RWPE2 (cell line): Measurements from ENCODE around the gene TMEM208.

Source experiments
- ATAC-seq: fragments of 200-7000 bp; cut with Tn5 transposase; 3 replicates; pipeline ENCODE4 v1.9.1; 2021; ENCODE audit warnings: low read depth
- DNase-seq: peaks from one replicate; pipeline ENCODE4 v3.0.0-alpha.2; 2020; ENCODE audit warnings: low spot score
- H3K27ac ChIP-seq: fragments of 450-650 bp; 2 replicates; pipeline ENCODE4 v1.5.1; 2017; ENCODE audit warnings: mild to moderate bottlenecking; ENCODE audit not compliant: poor library complexity, severe bottlenecking
- H3K27me3 ChIP-seq: fragments of 250-450 bp; sonication (Bioruptor Pico); 2 replicates; pipeline ENCODE4 v1.5.1; 2021; ENCODE audit warnings: mild to moderate bottlenecking, moderate library complexity; ENCODE audit not compliant: insufficient read depth, poor library complexity, severe bottlenecking
- H3K36me3 ChIP-seq: fragments of 250-450 bp; sonication (Bioruptor Pico); 2 replicates; pipeline ENCODE4 v1.5.1; 2020; ENCODE audit warnings: low read depth, mild to moderate bottlenecking, moderate library complexity
- H3K4me1 ChIP-seq: fragments of 250-450 bp; sonication (Bioruptor Pico); 2 replicates; pipeline ENCODE4 v1.5.1; 2021; ENCODE audit warnings: mild to moderate bottlenecking, moderate library complexity; ENCODE audit not compliant: insufficient read depth, poor library complexity, severe bottlenecking
- H3K4me3 ChIP-seq: fragments of 250-450 bp; sonication (Bioruptor Pico); 2 replicates; pipeline ENCODE4 v1.5.1; 2021; ENCODE audit warnings: mild to moderate bottlenecking, moderate library complexity; ENCODE audit not compliant: severe bottlenecking
- H3K9me3 ChIP-seq: fragments of 250-450 bp; sonication (Bioruptor Pico); 2 replicates; pipeline ENCODE4 v1.5.1; 2021; ENCODE audit warnings: mild to moderate bottlenecking, moderate library complexity; ENCODE audit not compliant: severe bottlenecking
- TF ChIP-seq, protein P1 (sequence below): fragments of 450-650 bp; IDR thresholded peaks from one replicate; pipeline ENCODE4 v1.5.1; 2017; ENCODE audit warnings: mild to moderate bottlenecking, moderate library complexity; ENCODE audit not compliant: poor library complexity, severe bottlenecking

TMEM208 gene

DNA sequence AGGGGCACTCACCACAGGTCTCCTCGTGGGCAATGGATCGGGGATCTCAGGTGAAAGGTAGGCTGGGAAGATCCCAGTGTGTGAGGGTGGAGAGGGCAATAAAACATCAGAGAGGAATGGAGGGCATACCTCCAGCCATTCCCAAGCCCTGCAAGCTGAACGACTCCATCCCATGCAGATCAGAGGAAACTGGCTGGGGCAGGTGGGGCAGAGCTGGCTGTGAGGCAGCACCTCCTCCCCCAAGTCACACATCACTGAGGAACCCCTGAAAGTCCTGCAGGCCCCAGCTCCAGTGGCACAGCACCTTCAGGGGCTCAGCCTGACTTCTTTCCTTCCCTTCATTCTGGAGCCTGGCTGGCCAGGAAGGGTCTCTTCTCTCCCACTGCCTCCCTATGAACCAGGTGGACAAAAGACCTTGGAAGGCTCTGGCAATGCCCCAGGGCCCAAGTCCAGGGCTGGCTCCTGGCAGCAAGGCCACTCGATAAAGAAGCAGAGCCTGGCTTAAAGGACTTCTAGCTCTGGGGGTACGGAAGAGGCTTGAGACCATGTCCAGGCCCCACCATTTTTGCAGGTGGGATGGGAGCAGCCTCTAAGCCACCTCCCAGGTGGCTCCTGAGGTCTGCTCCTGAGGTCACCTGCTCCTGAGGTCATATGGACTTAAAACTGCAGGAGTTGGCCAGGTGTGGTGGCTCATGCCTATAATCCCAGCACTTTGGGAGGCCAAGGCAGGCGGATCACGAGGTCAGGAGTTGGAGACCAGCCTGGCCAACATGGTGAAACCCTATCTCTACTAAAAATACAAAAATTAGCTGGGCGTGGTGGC lies 13.5 kb upstream of the TMEM208 start:
- Histone ChIP-seq H3K36me3 (no peaks in the 10 kb centered on the region), H3K27me3 (no peaks in the 10 kb centered on the region), H3K4me3 (no peak overlapping the region), H3K27ac (peak overlapping the region; percentile 95), H3K4me1 (peaks cover 30% of the 10 kb centered on the region), H3K9me3 (no peaks in the 10 kb centered on the region)
- TF ChIP-seq, protein P1, sequence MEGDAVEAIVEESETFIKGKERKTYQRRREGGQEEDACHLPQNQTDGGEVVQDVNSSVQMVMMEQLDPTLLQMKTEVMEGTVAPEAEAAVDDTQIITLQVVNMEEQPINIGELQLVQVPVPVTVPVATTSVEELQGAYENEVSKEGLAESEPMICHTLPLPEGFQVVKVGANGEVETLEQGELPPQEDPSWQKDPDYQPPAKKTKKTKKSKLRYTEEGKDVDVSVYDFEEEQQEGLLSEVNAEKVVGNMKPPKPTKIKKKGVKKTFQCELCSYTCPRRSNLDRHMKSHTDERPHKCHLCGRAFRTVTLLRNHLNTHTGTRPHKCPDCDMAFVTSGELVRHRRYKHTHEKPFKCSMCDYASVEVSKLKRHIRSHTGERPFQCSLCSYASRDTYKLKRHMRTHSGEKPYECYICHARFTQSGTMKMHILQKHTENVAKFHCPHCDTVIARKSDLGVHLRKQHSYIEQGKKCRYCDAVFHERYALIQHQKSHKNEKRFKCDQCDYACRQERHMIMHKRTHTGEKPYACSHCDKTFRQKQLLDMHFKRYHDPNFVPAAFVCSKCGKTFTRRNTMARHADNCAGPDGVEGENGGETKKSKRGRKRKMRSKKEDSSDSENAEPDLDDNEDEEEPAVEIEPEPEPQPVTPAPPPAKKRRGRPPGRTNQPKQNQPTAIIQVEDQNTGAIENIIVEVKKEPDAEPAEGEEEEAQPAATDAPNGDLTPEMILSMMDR: no peak
- peak; percentile 4 for ATAC-seq
- DNase-seq: no peak

DNA sequence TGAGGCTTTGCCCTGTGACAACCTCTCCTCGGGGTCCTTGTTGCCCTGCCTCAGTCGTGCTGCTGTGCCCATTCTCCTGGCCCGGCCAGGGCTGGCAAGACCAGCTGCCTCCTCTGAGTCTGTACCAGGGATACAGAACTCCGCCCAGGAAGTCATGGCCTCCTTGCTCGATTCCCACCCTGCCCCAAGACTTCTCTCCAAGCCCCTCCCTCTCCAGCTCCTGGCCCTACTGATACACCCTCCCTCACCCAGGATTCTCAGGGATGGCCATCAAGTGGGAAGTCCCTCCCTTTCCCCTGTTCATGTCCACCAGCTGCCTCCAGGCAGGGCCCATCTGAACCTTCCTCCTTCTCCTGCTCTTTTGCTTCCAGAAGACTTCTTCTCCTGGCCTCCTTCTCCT lies 11.2 kb upstream of the TMEM208 start:
- Histone ChIP-seq H3K9me3 (no peaks in the 10 kb centered on the region), H3K36me3 (no peaks in the 10 kb centered on the region), H3K4me1 (peaks cover 25% of the 10 kb centered on the region), H3K4me3 (no peak overlapping the region), H3K27me3 (no peaks in the 10 kb centered on the region), H3K27ac (no peak overlapping the region)
- DNase-seq: no peak
- TF ChIP-seq, protein P1: no peak
- no peak for ATAC-seq

DNA sequence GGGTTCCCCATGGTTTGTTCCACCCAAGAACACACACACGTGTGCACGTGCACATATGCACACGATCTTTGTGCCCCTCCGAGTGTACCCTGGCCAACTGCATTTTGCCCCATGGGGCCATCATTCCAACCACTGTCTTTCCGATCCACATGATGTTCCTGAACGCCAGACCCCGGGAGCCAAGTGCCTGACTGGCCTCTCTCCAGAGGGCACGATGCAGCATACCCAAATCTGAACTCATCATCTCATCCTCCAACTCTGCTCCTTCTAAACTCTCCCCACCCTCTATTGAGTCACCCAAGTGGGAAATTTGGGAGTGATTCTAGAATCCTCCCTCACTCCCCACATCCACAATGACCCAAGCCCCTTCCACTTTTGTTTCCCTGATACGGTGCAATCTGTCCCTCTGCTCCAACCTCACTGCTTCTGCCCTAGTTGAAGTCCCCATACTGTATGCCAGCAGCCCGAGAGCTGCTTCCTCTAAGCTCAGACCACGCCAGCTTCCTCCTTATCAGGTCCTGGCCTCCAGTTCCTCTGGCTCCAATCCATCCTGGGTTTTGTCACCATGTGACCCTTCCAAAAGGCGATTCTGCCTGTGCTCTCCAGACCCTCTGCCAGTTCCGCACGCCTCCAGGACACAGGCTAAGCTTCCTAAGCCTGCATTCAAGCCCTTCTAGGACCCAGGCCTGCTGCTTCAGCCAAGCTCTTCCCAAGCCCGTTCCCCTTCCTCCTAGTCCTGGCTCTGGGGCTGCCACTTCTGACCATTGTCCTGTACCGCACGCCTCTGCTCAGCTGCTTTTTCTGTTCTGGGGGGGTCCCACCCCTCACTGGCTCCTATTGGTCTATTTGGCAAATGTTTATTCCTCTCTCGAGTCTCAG lies 10.1 kb upstream of the TMEM208 start:
- DNase-seq: no peak
- H3K9me3 ChIP-seq: no peaks in the 10 kb centered on the region
- H3K4me1 ChIP-seq: peaks cover 24% of the 10 kb centered on the region
- ATAC-seq: no peak
- no peak overlapping the region for H3K27ac ChIP-seq
- H3K27me3 ChIP-seq: no peaks in the 10 kb centered on the region
- TF ChIP-seq, protein P1: no peak
- H3K36me3 ChIP-seq: no peaks in the 10 kb centered on the region
- no peak overlapping the region for H3K4me3 ChIP-seq

DNA sequence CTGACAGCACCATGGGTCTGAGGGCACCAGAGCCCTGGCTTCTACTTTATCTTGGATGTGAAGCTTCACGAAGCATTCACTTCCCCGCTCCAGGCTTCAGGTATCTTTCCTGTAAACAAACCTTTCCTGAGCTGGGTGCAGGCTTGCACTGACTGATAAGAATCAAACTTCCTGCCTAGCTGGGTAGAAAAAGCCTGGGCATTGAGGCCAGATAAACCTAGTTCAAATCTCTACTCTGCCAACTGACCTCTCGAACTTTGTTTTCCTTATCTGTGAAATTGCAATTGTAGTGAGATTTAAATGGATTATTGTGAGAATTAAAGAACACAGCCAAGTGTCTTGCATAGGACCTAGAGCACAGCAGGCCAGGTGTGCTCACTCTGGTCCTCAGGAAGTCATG lies 2.9 kb upstream of the TMEM208 start:
- Histone ChIP-seq H3K27me3 (no peaks in the 10 kb centered on the region), H3K36me3 (peaks cover 13% of the 10 kb centered on the region), H3K4me1 (peaks cover 6% of the 10 kb centered on the region), H3K27ac (no peak overlapping the region), H3K9me3 (no peaks in the 10 kb centered on the region), H3K4me3 (no peak overlapping the region)
- DNase-seq: no peak
- ATAC-seq: no peak
- TF ChIP-seq, protein P1: no peak
